NCI-H2196 (cell line): ENCODE measurements around the gene AMZ1.

Experiments used
- DNase-seq: peaks from one replicate; lab custom pipeline; 2025; ENCODE audit not compliant: unreplicated experiment; lab: John Stamatoyannopoulos, UW

The AMZ1 gene

GRCh38 chr7:2764621-2765020, 76.6 kb downstream of the AMZ1 start:
- no peak for DNase-seq
